Measurements from ENCODE around the gene TNFRSF14. TPM values are rescaled to one million over a fixed set of nuclear protein-coding genes. Genes with fewer than 3 reads are reported as not detected.

The TNFRSF14 gene
- total RNA-seq, 2 donors from 2014 or later, result 124 to 183 TPM

- DNase-seq (ENCODE audit: low spot score in 2 of 2) (peak; percentile 70 to 91), ATAC-seq (peak; percentile 75)
- Mint-ChIP-seq H3K27ac (peak overlapping the region; percentile 96 to 97), H3K9me3 (no peaks in the 10 kb centered on the region), H3K36me3 (peaks cover 7 to 12% of the 10 kb centered on the region in 2 donors)
These were observed 416 bp upstream of the TNFRSF14 start for GRCh38 chr1:2555634-2556276.

- DNase-seq (ENCODE audit: low spot score in 2 of 2), result peak in 1 of 2 donors; percentile 78
- Mint-ChIP-seq H3K27ac (peak overlapping the region; percentile 96 to 97), H3K9me3 (no peaks in the 10 kb centered on the region), H3K36me3 (peaks cover 7 to 12% of the 10 kb centered on the region in 2 donors)
- ATAC-seq, result peak; percentile 1 to 19
These were observed 709 bp downstream of the TNFRSF14 start for GRCh38 chr1:2556678-2557481.

GRCh38 chr1:2557482-2558400 is 1.6 kb downstream of the TNFRSF14 start:
- ATAC-seq (no peak), DNase-seq (ENCODE audit: low spot score in 2 of 2) (no peak)
- peak overlapping the region; percentile 77 to 97 for H3K27ac Mint-ChIP-seq
- H3K9me3 Mint-ChIP-seq, result no peaks in the 10 kb centered on the region
- H3K36me3 Mint-ChIP-seq, result peaks cover 7 to 12% of the 10 kb centered on the region in 2 donors

GRCh38 chr1:2558420-2558819 is 2.2 kb downstream of the TNFRSF14 start:
- no peak for ATAC-seq
- H3K9me3 Mint-ChIP-seq, result no peaks in the 10 kb centered on the region
- DNase-seq (ENCODE audit: low spot score in 2 of 2), result no peak
- H3K36me3 Mint-ChIP-seq, result peaks cover 7 to 12% of the 10 kb centered on the region in 2 donors
- H3K27ac Mint-ChIP-seq, result peak overlapping the region; percentile 86 to 97

- peak overlapping the region; percentile 86 to 97 for H3K27ac Mint-ChIP-seq
- no peak for ATAC-seq
These were observed 2.7 kb downstream of the TNFRSF14 start for GRCh38 chr1:2558861-2559260.

GRCh38 chr1:2559509-2560298 is 3.5 kb downstream of the TNFRSF14 start:
- DNase-seq (ENCODE audit: low spot score in 2 of 2), result no peak
- Mint-ChIP-seq H3K9me3 (no peaks in the 10 kb centered on the region), H3K27ac (no peak overlapping the region), H3K36me3 (peaks cover 7 to 12% of the 10 kb centered on the region in 2 donors)
- no peak for ATAC-seq

More at GRCh38 chr1:2558861-2559260, 2.7 kb downstream of the TNFRSF14 start:
- Mint-ChIP-seq H3K36me3 (peaks cover 7 to 12% of the 10 kb centered on the region in 2 donors), H3K9me3 (no peaks in the 10 kb centered on the region)
- no peak for DNase-seq (ENCODE audit: low spot score in 2 of 2)

GRCh38 chr1:2560299-2561073 is 4.3 kb downstream of the TNFRSF14 start:
- H3K9me3 Mint-ChIP-seq, result no peaks in the 10 kb centered on the region
- DNase-seq (ENCODE audit: low spot score in 2 of 2) (no peak), ATAC-seq (no peak)
- H3K36me3 Mint-ChIP-seq, result peaks cover 7 to 12% of the 10 kb centered on the region in 2 donors
- H3K27ac Mint-ChIP-seq, result peak overlapping the region in 1 of 2 donors; percentile 44

- ATAC-seq (no peak), DNase-seq (ENCODE audit: low spot score in 2 of 2) (no peak)
- no peaks in the 10 kb centered on the region for H3K9me3 Mint-ChIP-seq
These were observed 5.3 kb downstream of the TNFRSF14 start for GRCh38 chr1:2561446-2561845.

GRCh38 chr1:2561898-2562895 is 6.0 kb downstream of the TNFRSF14 start:
- no peaks in the 10 kb centered on the region for H3K36me3 Mint-ChIP-seq
- ATAC-seq, result peak; percentile 26 to 67

More at GRCh38 chr1:2561446-2561845, 5.3 kb downstream of the TNFRSF14 start:
- Mint-ChIP-seq H3K36me3 (peaks cover 5 to 7% of the 10 kb centered on the region in 2 donors), H3K27ac (peak overlapping the region; percentile 31 to 69)

GRCh38 chr1:2563205-2563604 is 7.0 kb downstream of the TNFRSF14 start:
- DNase-seq (ENCODE audit: low spot score in 2 of 2) (no peak), ATAC-seq (no peak)
- H3K27ac Mint-ChIP-seq, result peak overlapping the region in 1 of 2 donors; percentile 78
- no peaks in the 10 kb centered on the region for H3K36me3 Mint-ChIP-seq
- no peaks in the 10 kb centered on the region for H3K9me3 Mint-ChIP-seq

More at GRCh38 chr1:2561898-2562895, 6.0 kb downstream of the TNFRSF14 start:
- H3K27ac Mint-ChIP-seq, result peak overlapping the region in 1 of 2 donors; percentile 69
- no peaks in the 10 kb centered on the region for H3K9me3 Mint-ChIP-seq
- DNase-seq (ENCODE audit: low spot score in 2 of 2), result peak in 1 of 2 donors; percentile 50

GRCh38 chr1:2564006-2564814 is 8.0 kb downstream of the TNFRSF14 start:
- ATAC-seq (no peak), DNase-seq (ENCODE audit: low spot score in 2 of 2) (no peak)
- no peaks in the 10 kb centered on the region for H3K36me3 Mint-ChIP-seq
- no peaks in the 10 kb centered on the region for H3K9me3 Mint-ChIP-seq
- H3K27ac Mint-ChIP-seq, result peak overlapping the region in 1 of 2 donors; percentile 78

GRCh38 chr1:2564815-2565374 is 8.7 kb downstream of the TNFRSF14 start:
- DNase-seq (ENCODE audit: low spot score in 2 of 2), result no peak
- Mint-ChIP-seq H3K9me3 (no peaks in the 10 kb centered on the region), H3K27ac (peak overlapping the region in 1 of 2 donors; percentile 78), H3K36me3 (no peaks in the 10 kb centered on the region)
- no peak for ATAC-seq
